ENCODE data around the gene HIC2. TPM values are rescaled to one million over a fixed set of nuclear protein-coding genes. Genes with fewer than 3 reads are reported as not detected.
"Not testable (repeated sequence)": the region's sequence is repeated elsewhere in the genome, so short reads cannot be mapped to it uniquely, and the experiment has no call there.

HIC2 gene
- total RNA-seq, 1 experiment from 2014 or later: 6.7 TPM

DNA sequence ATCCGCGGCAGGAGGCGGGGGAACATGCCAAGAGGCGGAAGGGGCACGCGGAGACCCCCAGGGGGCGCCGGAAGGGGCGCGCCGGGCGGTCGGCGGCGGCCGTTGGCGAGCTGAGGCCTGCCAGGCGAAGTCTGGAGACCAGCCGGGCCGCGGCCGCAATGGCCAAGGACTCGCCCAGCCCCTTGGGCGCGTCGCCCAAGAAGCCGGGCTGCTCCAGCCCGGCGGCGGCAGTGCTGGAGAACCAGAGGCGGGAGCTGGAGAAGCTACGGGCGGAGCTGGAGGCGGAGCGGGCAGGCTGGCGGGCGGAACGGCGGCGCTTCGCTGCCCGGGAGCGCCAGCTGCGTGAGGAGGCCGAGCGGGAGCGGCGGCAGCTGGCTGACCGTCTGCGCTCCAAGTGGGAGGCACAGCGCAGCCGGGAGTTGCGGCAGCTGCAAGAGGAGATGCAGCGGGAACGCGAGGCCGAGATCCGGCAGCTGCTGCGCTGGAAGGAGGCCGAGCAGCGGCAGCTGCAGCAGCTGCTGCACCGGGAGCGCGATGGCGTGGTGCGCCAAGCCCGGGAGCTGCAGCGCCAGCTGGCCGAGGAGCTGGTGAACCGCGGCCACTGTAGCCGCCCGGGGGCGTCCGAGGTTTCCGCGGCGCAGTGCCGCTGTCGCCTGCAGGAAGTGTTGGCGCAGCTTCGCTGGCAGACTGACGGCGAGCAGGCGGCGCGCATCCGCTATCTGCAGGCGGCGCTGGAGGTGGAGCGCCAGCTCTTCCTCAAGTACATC, 33.3 kb upstream of the HIC2 start, which contains the start of gene RIMBP3B:
Gene RIMBP3B (plus strand): TSS at position 51 of the 767 bp plus-strand sequence. CDS start 108 bp downstream, at position 159.
- H3K4me3 ChIP-seq (replicated peaks in 1 of 2; ENCODE audit: low read depth in 1 of 2, low read length in 2 of 2); DNase-seq (ENCODE audit: low read depth, low spot score); CTCF ChIA-PET; RAD21 ChIA-PET (ENCODE audit: low non-redundant PET in 1 of 2, low total read pairs in 2 of 2, uncharacterized antibody in 2 of 2, unreplicated experiment in 2 of 2); H3K79me2 ChIP-seq (ENCODE audit: insufficient read depth, low read length); POLR2A ChIA-PET; H4K20me1 ChIP-seq (ENCODE audit: insufficient read depth); H3K4me2 ChIP-seq (ENCODE audit: low read length); H3K9me3 ChIP-seq (ENCODE audit: control insufficient read depth in 1 of 2, insufficient read depth in 1 of 2, low read depth in 1 of 2, low read length in 2 of 2); H3K27me3 ChIP-seq (ENCODE audit: insufficient read depth, low read length); H3K9me2 ChIP-seq (ENCODE audit: insufficient read depth); H3K27ac ChIP-seq (ENCODE audit: low read depth, low read length); BruUV-seq (replicated peaks); H3K4me1 ChIP-seq (ENCODE audit: control insufficient read depth in 1 of 2, insufficient read depth in 2 of 2, low read length in 2 of 2); H3K9ac ChIP-seq (ENCODE audit: low read length); intact Hi-C loops (cut with micrococcal nuclease); H3K36me3 ChIP-seq (ENCODE audit: control insufficient read depth in 1 of 2, insufficient read depth in 2 of 2, low read length in 2 of 2); H2AFZ ChIP-seq (ENCODE audit: low read depth, low read length, poor library complexity, severe bottlenecking): not testable (repeated sequence)
- peak; percentile 88 for ATAC-seq

DNA sequence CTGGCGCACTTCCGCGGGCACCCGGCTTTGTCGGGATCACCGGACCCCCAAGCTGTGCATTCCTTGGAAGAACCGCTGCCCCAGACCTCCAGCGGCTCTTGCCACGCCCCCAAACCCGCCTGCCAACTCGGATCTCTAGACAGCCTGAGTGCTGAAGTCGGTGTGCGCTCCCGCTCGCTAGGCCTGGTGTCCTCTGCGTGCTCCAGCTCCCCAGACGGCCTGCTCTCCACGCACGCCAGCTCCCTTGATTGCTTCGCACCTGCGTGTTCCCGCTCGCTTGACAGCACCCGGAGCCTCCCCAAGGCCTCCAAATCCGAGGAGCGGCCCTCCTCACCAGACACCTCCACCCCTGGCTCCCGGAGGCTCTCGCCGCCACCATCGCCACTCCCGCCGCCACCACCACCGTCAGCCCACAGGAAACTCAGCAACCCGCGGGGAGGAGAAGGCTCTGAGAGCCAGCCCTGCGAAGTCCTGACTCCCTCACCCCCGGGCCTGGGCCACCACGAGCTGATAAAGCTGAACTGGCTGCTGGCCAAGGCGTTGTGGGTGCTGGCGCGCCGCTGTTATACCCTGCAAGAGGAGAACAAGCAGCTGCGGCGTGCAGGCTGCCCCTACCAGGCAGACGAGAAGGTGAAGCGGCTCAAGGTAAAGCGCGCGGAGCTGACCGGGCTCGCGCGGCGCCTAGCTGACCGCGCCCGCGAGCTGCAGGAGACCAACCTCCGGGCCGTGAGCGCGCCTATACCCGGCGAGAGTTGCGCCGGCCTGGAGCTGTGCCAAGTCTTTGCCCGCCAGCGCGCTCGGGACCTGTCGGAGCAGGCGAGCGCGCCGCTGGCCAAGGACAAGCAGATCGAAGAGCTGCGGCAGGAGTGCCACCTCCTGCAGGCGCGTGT, 32.5 kb upstream of the HIC2 start:
- POLR2A ChIA-PET; H3K79me2 ChIP-seq (ENCODE audit: insufficient read depth, low read length); H3K9ac ChIP-seq (ENCODE audit: low read length); H3K9me3 ChIP-seq (ENCODE audit: control insufficient read depth in 1 of 2, insufficient read depth in 1 of 2, low read depth in 1 of 2, low read length in 2 of 2); H3K36me3 ChIP-seq (ENCODE audit: control insufficient read depth in 1 of 2, insufficient read depth in 2 of 2, low read length in 2 of 2); H3K9me2 ChIP-seq (ENCODE audit: insufficient read depth); intact Hi-C loops (cut with micrococcal nuclease); H3K4me3 ChIP-seq (replicated peaks in 1 of 2; ENCODE audit: low read depth in 1 of 2, low read length in 2 of 2); H3K4me1 ChIP-seq (ENCODE audit: control insufficient read depth in 1 of 2, insufficient read depth in 2 of 2, low read length in 2 of 2); H3K27ac ChIP-seq (ENCODE audit: low read depth, low read length); H4K20me1 ChIP-seq (ENCODE audit: insufficient read depth); H3K4me2 ChIP-seq (ENCODE audit: low read length); DNase-seq (ENCODE audit: low read depth, low spot score); RAD21 ChIA-PET (ENCODE audit: low non-redundant PET in 1 of 2, low total read pairs in 2 of 2, uncharacterized antibody in 2 of 2, unreplicated experiment in 2 of 2); BruUV-seq (replicated peaks); H2AFZ ChIP-seq (ENCODE audit: low read depth, low read length, poor library complexity, severe bottlenecking); H3K27me3 ChIP-seq (ENCODE audit: insufficient read depth, low read length); CTCF ChIA-PET: not testable (repeated sequence)
- ATAC-seq: peak; percentile 57

DNA sequence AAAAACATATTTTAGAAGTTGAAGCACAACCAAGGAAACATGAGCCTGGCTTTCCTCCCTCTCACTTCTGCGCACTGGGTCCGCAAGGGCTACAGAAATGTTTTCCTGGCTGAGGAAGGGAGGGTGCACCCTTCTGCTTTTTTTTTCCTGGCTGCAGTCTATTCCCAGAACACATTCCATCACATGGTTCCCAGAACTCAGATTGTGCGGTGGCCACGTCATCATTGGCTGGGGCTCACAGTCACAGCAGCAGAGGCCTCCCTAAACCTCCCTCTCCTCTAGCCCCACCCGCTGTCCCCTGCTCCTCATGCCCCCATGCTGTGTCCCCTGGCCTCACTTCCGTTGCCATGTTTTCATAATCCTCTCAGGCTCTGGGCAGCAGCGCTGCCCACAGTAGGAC, 27.7 kb upstream of the HIC2 start:
- BruUV-seq (replicated peaks); H3K4me3 ChIP-seq (replicated peaks in 1 of 2; ENCODE audit: low read depth in 1 of 2, low read length in 2 of 2); H3K27me3 ChIP-seq (ENCODE audit: insufficient read depth, low read length); H3K9me2 ChIP-seq (ENCODE audit: insufficient read depth); H3K79me2 ChIP-seq (ENCODE audit: insufficient read depth, low read length); CTCF ChIA-PET; POLR2A ChIA-PET; H3K36me3 ChIP-seq (ENCODE audit: control insufficient read depth in 1 of 2, insufficient read depth in 2 of 2, low read length in 2 of 2); H4K20me1 ChIP-seq (ENCODE audit: insufficient read depth); H3K4me2 ChIP-seq (ENCODE audit: low read length); H3K4me1 ChIP-seq (ENCODE audit: control insufficient read depth in 1 of 2, insufficient read depth in 2 of 2, low read length in 2 of 2); DNase-seq (ENCODE audit: low read depth, low spot score); intact Hi-C loops (cut with micrococcal nuclease); H3K27ac ChIP-seq (ENCODE audit: low read depth, low read length); RAD21 ChIA-PET (ENCODE audit: low non-redundant PET in 1 of 2, low total read pairs in 2 of 2, uncharacterized antibody in 2 of 2, unreplicated experiment in 2 of 2); H2AFZ ChIP-seq (ENCODE audit: low read depth, low read length, poor library complexity, severe bottlenecking); ATAC-seq; H3K9ac ChIP-seq (ENCODE audit: low read length); H3K9me3 ChIP-seq (ENCODE audit: control insufficient read depth in 1 of 2, insufficient read depth in 1 of 2, low read depth in 1 of 2, low read length in 2 of 2): not testable (repeated sequence)

DNA sequence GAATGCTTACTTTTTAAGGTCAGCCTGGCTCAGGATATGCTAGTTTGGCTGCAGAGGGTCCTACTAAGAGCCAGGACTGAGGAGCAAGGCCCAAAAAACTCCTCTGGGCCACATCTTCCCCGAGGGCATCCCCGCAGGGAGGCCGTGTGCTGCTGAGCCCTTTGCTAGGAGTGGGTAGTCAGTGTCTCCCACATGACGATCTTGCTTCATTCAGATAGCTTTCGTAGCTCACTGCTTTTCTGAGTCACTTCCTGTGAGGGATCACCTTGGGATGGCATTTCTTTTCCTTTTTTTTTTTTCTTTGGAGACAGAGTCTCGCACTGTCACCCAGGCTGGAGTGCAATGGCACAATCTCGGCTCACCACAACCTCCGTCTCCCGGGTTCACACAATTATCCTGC, 27.2 kb upstream of the HIC2 start:
- not testable (repeated sequence) for ATAC-seq

More for the DNA sequence above, 27.2 kb upstream of the HIC2 start:
- H3K9ac ChIP-seq (ENCODE audit: low read length); CTCF ChIA-PET; H3K79me2 ChIP-seq (ENCODE audit: insufficient read depth, low read length); POLR2A ChIA-PET; H4K20me1 ChIP-seq (ENCODE audit: insufficient read depth); H3K9me3 ChIP-seq (ENCODE audit: control insufficient read depth in 1 of 2, insufficient read depth in 1 of 2, low read depth in 1 of 2, low read length in 2 of 2); RAD21 ChIA-PET (ENCODE audit: low non-redundant PET in 1 of 2, low total read pairs in 2 of 2, uncharacterized antibody in 2 of 2, unreplicated experiment in 2 of 2); intact Hi-C loops (cut with micrococcal nuclease); H3K4me3 ChIP-seq (replicated peaks in 1 of 2; ENCODE audit: low read depth in 1 of 2, low read length in 2 of 2); H3K27ac ChIP-seq (ENCODE audit: low read depth, low read length); DNase-seq (ENCODE audit: low read depth, low spot score); BruUV-seq (replicated peaks); H3K9me2 ChIP-seq (ENCODE audit: insufficient read depth); H3K4me1 ChIP-seq (ENCODE audit: control insufficient read depth in 1 of 2, insufficient read depth in 2 of 2, low read length in 2 of 2); H3K27me3 ChIP-seq (ENCODE audit: insufficient read depth, low read length); H3K4me2 ChIP-seq (ENCODE audit: low read length); H3K36me3 ChIP-seq (ENCODE audit: control insufficient read depth in 1 of 2, insufficient read depth in 2 of 2, low read length in 2 of 2); H2AFZ ChIP-seq (ENCODE audit: low read depth, low read length, poor library complexity, severe bottlenecking): not testable (repeated sequence)

All from HCT116 (cell line).